ENCODE data around the gene DAND5. TPM values are rescaled to one million over a fixed set of nuclear protein-coding genes. Genes with fewer than 3 reads are reported as not detected.

Gene DAND5
- total and polyA plus RNA-seq, 2 of the 13 experiments (the other 11 are each of a cell fraction or from before 2014, with no cell fraction given) = 0.04 TPM; not detected in 1

DNA sequence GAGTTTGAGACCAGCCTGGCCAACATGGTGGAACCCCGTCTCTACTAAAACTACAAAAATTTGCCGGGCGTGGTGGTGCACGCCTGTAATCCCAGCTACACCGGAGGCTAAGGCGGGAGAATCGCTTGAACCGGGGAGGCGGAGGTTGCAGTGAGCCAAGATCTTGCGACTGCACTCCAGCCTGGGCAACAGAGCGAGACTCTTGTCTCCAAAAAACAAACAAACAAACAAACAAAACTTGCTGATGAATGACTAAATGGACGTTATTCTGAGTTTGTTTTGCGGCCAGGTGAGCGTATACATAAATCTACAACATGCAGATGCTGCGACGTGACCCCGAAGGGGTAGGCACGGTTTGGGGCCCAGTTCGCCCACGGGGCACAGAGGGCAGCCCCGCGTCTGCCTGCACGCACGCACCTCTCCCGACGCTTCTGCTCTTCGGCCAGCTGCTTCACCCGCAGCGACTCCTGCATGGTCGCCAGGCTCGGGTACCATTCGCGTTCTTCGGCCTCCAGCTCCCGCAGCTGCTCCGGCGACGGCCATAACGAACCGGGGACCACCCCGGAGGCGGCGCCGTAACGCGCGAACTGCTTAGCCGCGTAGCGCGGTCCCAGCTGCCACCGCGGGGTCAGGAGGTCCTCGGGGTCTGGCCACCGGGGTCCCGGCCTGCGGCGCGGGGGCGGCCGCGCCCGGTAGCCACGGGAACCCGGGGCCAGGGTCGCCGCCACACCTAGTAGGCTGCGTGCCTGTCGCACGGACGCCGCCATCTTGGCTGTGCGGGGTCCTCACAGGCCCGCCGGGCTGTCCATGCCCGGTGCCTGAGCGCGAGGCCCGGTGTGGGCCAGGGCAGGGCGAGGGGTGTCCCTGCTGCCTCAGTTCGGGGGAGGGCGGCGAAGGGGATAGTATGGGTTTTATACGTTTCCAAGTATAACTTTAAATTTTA lies 12.7 kb upstream of the DAND5 start, which contains the start of gene GADD45GIP1 (continued):
- TF ChIP-seq, protein P1, sequence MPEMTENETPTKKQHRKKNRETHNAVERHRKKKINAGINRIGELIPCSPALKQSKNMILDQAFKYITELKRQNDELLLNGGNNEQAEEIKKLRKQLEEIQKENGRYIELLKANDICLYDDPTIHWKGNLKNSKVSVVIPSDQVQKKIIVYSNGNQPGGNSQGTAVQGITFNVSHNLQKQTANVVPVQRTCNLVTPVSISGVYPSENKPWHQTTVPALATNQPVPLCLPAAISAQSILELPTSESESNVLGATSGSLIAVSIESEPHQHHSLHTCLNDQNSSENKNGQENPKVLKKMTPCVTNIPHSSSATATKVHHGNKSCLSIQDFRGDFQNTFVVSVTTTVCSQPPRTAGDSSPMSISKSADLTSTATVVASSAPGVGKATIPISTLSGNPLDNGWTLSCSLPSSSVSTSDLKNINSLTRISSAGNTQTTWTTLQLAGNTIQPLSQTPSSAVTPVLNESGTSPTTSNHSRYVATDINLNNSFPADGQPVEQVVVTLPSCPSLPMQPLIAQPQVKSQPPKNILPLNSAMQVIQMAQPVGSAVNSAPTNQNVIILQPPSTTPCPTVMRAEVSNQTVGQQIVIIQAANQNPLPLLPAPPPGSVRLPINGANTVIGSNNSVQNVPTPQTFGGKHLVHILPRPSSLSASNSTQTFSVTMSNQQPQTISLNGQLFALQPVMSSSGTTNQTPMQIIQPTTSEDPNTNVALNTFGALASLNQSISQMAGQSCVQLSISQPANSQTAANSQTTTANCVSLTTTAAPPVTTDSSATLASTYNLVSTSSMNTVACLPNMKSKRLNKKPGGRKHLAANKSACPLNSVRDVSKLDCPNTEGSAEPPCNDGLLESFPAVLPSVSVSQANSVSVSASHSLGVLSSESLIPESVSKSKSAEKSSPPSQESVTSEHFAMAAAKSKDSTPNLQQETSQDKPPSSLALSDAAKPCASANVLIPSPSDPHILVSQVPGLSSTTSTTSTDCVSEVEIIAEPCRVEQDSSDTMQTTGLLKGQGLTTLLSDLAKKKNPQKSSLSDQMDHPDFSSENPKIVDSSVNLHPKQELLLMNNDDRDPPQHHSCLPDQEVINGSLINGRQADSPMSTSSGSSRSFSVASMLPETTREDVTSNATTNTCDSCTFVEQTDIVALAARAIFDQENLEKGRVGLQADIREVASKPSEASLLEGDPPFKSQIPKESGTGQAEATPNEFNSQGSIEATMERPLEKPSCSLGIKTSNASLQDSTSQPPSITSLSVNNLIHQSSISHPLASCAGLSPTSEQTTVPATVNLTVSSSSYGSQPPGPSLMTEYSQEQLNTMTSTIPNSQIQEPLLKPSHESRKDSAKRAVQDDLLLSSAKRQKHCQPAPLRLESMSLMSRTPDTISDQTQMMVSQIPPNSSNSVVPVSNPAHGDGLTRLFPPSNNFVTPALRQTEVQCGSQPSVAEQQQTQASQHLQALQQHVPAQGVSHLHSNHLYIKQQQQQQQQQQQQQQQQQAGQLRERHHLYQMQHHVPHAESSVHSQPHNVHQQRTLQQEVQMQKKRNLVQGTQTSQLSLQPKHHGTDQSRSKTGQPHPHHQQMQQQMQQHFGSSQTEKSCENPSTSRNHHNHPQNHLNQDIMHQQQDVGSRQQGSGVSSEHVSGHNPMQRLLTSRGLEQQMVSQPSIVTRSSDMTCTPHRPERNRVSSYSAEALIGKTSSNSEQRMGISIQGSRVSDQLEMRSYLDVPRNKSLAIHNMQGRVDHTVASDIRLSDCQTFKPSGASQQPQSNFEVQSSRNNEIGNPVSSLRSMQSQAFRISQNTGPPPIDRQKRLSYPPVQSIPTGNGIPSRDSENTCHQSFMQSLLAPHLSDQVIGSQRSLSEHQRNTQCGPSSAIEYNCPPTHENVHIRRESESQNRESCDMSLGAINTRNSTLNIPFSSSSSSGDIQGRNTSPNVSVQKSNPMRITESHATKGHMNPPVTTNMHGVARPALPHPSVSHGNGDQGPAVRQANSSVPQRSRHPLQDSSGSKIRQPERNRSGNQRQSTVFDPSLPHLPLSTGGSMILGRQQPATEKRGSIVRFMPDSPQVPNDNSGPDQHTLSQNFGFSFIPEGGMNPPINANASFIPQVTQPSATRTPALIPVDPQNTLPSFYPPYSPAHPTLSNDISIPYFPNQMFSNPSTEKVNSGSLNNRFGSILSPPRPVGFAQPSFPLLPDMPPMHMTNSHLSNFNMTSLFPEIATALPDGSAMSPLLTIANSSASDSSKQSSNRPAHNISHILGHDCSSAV (CRISPR knock-in tag; IDR thresholded peaks at IDR 0.05; ENCODE audit: borderline replicate concordance) = no peak
- TF ChIP-seq, protein P2, sequence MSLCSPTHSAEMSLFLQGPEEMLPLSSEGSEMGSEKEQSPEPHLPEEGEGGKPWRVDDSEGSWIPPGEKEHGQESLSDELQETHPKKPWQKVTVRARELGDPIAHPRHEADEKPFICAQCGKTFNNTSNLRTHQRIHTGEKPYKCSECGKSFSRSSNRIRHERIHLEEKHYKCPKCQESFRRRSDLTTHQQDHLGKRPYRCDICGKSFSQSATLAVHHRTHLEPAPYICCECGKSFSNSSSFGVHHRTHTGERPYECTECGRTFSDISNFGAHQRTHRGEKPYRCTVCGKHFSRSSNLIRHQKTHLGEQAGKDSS (CRISPR knock-in tag; IDR thresholded peaks at IDR 0.05; ENCODE audit: borderline replicate concordance, low read depth) = no peak; the same call in 1 of the 2 replicates
- no peak for TF ChIP-seq LCORL (IDR thresholded peaks at IDR 0.05)
- TF ChIP-seq LCORL (CRISPR knock-in tag; IDR thresholded peaks at IDR 0.05) = peak; percentile 12; the same call in 1 of the 2 replicates
- no peak for TF ChIP-seq CEBPG (CRISPR knock-in tag; IDR thresholded peaks at IDR 0.05)
- no peak for TF ChIP-seq ZNF354B (CRISPR knock-in tag; IDR thresholded peaks at IDR 0.05)
- TF ChIP-seq, protein P3, sequence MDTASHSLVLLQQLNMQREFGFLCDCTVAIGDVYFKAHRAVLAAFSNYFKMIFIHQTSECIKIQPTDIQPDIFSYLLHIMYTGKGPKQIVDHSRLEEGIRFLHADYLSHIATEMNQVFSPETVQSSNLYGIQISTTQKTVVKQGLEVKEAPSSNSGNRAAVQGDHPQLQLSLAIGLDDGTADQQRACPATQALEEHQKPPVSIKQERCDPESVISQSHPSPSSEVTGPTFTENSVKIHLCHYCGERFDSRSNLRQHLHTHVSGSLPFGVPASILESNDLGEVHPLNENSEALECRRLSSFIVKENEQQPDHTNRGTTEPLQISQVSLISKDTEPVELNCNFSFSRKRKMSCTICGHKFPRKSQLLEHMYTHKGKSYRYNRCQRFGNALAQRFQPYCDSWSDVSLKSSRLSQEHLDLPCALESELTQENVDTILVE (CRISPR knock-in tag; IDR thresholded peaks at IDR 0.05) = peak; percentile 83; the same call in 1 of the 2 replicates
- no peak for TF ChIP-seq SMARCE1 (IDR thresholded peaks at IDR 0.05; ENCODE audit: borderline replicate concordance)
- TF ChIP-seq ZNF7 (CRISPR knock-in tag; IDR thresholded peaks at IDR 0.05) = no peak
- no peak for TF ChIP-seq ZNF20 (CRISPR knock-in tag; IDR thresholded peaks at IDR 0.05)
- TF ChIP-seq, protein P4, sequence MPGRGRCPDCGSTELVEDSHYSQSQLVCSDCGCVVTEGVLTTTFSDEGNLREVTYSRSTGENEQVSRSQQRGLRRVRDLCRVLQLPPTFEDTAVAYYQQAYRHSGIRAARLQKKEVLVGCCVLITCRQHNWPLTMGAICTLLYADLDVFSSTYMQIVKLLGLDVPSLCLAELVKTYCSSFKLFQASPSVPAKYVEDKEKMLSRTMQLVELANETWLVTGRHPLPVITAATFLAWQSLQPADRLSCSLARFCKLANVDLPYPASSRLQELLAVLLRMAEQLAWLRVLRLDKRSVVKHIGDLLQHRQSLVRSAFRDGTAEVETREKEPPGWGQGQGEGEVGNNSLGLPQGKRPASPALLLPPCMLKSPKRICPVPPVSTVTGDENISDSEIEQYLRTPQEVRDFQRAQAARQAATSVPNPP (CRISPR knock-in tag; IDR thresholded peaks at IDR 0.05) = no peak
- TF ChIP-seq, protein P5, sequence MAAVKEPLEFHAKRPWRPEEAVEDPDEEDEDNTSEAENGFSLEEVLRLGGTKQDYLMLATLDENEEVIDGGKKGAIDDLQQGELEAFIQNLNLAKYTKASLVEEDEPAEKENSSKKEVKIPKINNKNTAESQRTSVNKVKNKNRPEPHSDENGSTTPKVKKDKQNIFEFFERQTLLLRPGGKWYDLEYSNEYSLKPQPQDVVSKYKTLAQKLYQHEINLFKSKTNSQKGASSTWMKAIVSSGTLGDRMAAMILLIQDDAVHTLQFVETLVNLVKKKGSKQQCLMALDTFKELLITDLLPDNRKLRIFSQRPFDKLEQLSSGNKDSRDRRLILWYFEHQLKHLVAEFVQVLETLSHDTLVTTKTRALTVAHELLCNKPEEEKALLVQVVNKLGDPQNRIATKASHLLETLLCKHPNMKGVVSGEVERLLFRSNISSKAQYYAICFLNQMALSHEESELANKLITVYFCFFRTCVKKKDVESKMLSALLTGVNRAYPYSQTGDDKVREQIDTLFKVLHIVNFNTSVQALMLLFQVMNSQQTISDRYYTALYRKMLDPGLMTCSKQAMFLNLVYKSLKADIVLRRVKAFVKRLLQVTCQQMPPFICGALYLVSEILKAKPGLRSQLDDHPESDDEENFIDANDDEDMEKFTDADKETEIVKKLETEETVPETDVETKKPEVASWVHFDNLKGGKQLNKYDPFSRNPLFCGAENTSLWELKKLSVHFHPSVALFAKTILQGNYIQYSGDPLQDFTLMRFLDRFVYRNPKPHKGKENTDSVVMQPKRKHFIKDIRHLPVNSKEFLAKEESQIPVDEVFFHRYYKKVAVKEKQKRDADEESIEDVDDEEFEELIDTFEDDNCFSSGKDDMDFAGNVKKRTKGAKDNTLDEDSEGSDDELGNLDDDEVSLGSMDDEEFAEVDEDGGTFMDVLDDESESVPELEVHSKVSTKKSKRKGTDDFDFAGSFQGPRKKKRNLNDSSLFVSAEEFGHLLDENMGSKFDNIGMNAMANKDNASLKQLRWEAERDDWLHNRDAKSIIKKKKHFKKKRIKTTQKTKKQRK (IDR thresholded peaks at IDR 0.05; ENCODE audit: low read length) = no peak
- TF ChIP-seq HOXA3 (CRISPR knock-in tag; IDR thresholded peaks at IDR 0.05) = peak; percentile 90
- no peak for TF ChIP-seq ZNF550 (CRISPR knock-in tag; IDR thresholded peaks at IDR 0.05; ENCODE audit: borderline replicate concordance)

Measured in HepG2 (cell line).